ENCODE measurements around the gene CMTM5.
"Not testable (repeated sequence)": the region's sequence is repeated elsewhere in the genome, so short reads cannot be mapped to it uniquely, and the experiment has no call there.

The CMTM5 gene

GRCh38 chr14:23414906-23415820 lies 38.3 kb downstream of the CMTM5 start:
- DNase-seq (ENCODE audit: low read depth): no peak

- DNase-seq (ENCODE audit: low read depth): no peak
Measured at GRCh38 chr14:23415821-23416778, 39.3 kb downstream of the CMTM5 start.

GRCh38 chr14:23416801-23417200 lies 40.0 kb downstream of the CMTM5 start:
- no peak for DNase-seq (ENCODE audit: low read depth)

- not testable (repeated sequence) for DNase-seq (ENCODE audit: low read depth)
Measured at GRCh38 chr14:23417269-23417668, 40.4 kb downstream of the CMTM5 start.

GRCh38 chr14:23418021-23418420 lies 41.2 kb downstream of the CMTM5 start:
- DNase-seq (ENCODE audit: low read depth): no peak

GRCh38 chr14:23419646-23420045 lies 42.8 kb downstream of the CMTM5 start:
- not testable (repeated sequence) for DNase-seq (ENCODE audit: low read depth)

GRCh38 chr14:23421594-23421993 lies 44.7 kb downstream of the CMTM5 start:
- no peak for DNase-seq (ENCODE audit: low read depth)

GRCh38 chr14:23423657-23424056 lies 46.8 kb downstream of the CMTM5 start:
- no peak for DNase-seq (ENCODE audit: low read depth)

- DNase-seq (ENCODE audit: low read depth): no peak
Measured at GRCh38 chr14:23425169-23425568, 48.3 kb downstream of the CMTM5 start.

GRCh38 chr14:23425798-23426197 lies 49.0 kb downstream of the CMTM5 start:
- DNase-seq (ENCODE audit: low read depth): not testable (repeated sequence)

GRCh38 chr14:23428686-23429495 lies 52.0 kb downstream of the CMTM5 start:
- DNase-seq (ENCODE audit: low read depth): no peak
